NCI-H187 treated with DMSO at 0.1 percent for 48 hours (cell line): ENCODE measurements around the gene OPA3.

Experiments
- DNase-seq: peaks from one replicate; lab custom pipeline; 2025; lab: John Stamatoyannopoulos, UW

OPA3 gene

GRCh38 chr19:45567609-45568008 is 17.0 kb downstream of the OPA3 start:
- DNase-seq = no peak

- no peak for DNase-seq
Measured at GRCh38 chr19:45564131-45564780, 20.3 kb downstream of the OPA3 start.

GRCh38 chr19:45560686-45561085 is 23.9 kb downstream of the OPA3 start:
- DNase-seq = no peak

- no peak for DNase-seq
Measured at GRCh38 chr19:45560038-45560437, 24.6 kb downstream of the OPA3 start.

- no peak for DNase-seq
Measured at GRCh38 chr19:45558399-45558878, 26.2 kb downstream of the OPA3 start.

- DNase-seq = no peak
Measured at GRCh38 chr19:45556835-45557234, 27.8 kb downstream of the OPA3 start.

GRCh38 chr19:45554481-45554880 is 30.1 kb downstream of the OPA3 start:
- DNase-seq = no peak

- DNase-seq = no peak
Measured at GRCh38 chr19:45553464-45553863, 31.1 kb downstream of the OPA3 start.

- DNase-seq = no peak
Measured at GRCh38 chr19:45547965-45548609, 36.5 kb downstream of the OPA3 start.

- DNase-seq = no peak
Measured at GRCh38 chr19:45547211-45547770, 37.3 kb downstream of the OPA3 start.

GRCh38 chr19:45542234-45542668 is 42.4 kb downstream of the OPA3 start:
- no peak for DNase-seq

GRCh38 chr19:45539459-45539858 is 45.1 kb downstream of the OPA3 start:
- no peak for DNase-seq

GRCh38 chr19:45531349-45531748 is 53.3 kb downstream of the OPA3 start:
- DNase-seq = no peak

GRCh38 chr19:45529420-45529785 is 55.2 kb downstream of the OPA3 start:
- DNase-seq = no peak

- DNase-seq = peak; percentile 14
Measured at GRCh38 chr19:45528744-45529419, 55.7 kb downstream of the OPA3 start.

GRCh38 chr19:45528149-45528743 is 56.4 kb downstream of the OPA3 start:
- no peak for DNase-seq

- no peak for DNase-seq
Measured at GRCh38 chr19:45527731-45528130, 56.9 kb downstream of the OPA3 start.

GRCh38 chr19:45526971-45527370 is 57.6 kb downstream of the OPA3 start:
- no peak for DNase-seq

- no peak for DNase-seq
Measured at GRCh38 chr19:45526143-45526542, 58.5 kb downstream of the OPA3 start.

GRCh38 chr19:45524575-45525129 is 60.0 kb downstream of the OPA3 start:
- DNase-seq = no peak

- DNase-seq = peak; percentile 89
Measured at GRCh38 chr19:45523642-45524256, 60.9 kb downstream of the OPA3 start.
